GM12873 (cell line): ENCODE results near the gene TEX14.
A peak's percentile ranks its signal among the peaks of the same experiment; 100 is the strongest.

Experiments
- TF ChIP-seq, protein P1 (sequence below): IDR thresholded peaks from 2 replicates; pipeline ENCODE4 v1.5.1; 2012; ENCODE audit warnings: low read depth, mild to moderate bottlenecking, moderate library complexity, low read length, control low read depth; ENCODE audit not compliant: insufficient read depth; ENCODE audit errors: missing control alignments

TEX14 gene

GRCh38 chr17:58538811-58539409, 152.9 kb downstream of the TEX14 start:
- TF ChIP-seq, protein P1, sequence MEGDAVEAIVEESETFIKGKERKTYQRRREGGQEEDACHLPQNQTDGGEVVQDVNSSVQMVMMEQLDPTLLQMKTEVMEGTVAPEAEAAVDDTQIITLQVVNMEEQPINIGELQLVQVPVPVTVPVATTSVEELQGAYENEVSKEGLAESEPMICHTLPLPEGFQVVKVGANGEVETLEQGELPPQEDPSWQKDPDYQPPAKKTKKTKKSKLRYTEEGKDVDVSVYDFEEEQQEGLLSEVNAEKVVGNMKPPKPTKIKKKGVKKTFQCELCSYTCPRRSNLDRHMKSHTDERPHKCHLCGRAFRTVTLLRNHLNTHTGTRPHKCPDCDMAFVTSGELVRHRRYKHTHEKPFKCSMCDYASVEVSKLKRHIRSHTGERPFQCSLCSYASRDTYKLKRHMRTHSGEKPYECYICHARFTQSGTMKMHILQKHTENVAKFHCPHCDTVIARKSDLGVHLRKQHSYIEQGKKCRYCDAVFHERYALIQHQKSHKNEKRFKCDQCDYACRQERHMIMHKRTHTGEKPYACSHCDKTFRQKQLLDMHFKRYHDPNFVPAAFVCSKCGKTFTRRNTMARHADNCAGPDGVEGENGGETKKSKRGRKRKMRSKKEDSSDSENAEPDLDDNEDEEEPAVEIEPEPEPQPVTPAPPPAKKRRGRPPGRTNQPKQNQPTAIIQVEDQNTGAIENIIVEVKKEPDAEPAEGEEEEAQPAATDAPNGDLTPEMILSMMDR = no peak

DNA sequence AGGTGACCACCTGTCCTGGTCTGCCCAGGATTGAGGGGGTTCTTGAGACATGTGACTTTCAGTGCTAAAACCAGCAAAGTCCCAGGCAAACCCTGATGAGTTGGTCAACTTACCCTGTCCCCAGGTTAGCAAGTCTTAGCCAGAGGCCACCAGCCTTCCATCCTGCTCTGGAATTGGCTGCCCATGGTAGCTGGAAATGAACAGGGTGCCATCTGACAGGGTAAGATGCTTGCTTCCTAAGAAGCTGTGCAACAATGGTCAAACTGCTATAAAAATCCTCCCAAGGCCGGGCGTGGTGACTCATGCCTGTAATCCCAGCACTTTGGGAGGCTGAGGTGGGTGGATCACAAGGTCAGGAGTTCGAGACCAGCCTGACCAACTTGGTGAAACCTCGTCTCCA, 154.6 kb downstream of the TEX14 start:
- TF ChIP-seq, protein P1 = no peak

DNA sequence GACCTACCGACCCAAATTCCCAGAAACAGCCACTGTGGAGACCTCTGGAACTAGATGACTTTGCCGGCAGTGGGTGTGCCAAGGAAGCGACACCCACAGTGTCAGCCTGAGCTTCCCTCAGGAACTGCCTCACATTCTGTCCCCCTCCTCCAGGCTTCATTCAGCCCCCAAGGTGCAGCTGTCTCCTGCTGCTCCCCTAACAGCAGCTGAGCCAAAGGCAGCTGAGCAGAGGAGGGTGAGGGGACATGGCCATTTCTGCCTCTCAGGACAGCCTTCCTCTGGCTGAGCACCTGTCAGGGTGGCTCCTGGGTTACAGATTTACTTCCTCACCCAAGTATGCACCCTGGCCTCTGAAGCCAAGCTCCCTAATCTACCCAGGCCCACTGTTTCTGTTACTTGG, 155.3 kb downstream of the TEX14 start:
- TF ChIP-seq, protein P1 = no peak

DNA sequence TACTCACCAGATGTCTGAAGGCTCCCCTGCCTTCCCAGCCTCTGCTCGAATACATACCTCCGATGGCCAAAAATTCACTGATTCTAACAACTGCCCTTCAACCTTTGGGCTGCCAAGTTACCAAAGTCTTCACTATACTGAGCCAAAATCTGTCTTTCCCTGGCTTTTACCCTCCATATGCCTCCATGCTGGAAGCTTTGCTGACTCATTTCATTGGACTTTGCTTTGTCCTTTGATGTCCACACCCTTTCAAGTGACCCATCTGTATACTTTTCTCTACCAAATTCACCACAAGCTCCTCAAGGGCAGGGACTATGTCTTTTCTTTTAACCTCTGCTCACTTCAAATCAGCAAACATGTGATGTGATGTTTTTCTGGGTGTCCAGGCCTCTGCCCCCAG, 156.4 kb downstream of the TEX14 start:
- TF ChIP-seq, protein P1 = no peak

DNA sequence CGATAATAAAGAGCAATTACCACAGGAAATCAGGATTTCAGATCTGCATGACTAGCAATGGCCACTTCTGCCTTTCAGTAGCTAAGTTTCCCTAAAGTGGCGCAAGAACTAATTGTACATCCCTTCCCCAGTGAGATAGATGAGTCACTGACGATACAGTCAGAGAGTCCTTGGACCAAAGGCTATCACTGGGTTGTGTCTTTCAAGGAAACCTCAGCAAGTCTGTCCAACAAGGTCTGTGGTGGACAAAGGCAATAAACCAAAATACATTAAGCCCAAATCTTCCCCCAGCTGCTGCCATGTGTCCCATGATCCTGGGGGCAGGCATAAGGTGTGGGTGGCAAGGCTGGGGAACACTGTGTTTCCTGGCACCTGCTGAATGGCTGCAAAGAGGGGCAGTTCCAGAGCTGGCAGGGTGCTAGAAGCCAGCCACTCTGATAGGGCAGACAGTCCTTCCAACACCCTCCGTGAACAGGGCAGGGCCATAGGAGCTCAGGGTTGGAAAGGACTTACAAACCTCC, 156.9 kb downstream of the TEX14 start:
- TF ChIP-seq, protein P1 = no peak

- TF ChIP-seq, protein P1 = peak; percentile 16
These were observed 157.5 kb downstream of the TEX14 start for GRCh38 chr17:58534331-58534730.

- TF ChIP-seq, protein P1 = no peak
These were observed 158.1 kb downstream of the TEX14 start for GRCh38 chr17:58533616-58534188.
